ENCODE results near the gene PSAP.

PSAP gene

GRCh38 chr10:71844695-71845094 is 6.4 kb downstream of the PSAP start:
- Histone ChIP-seq H3K27me3 (ENCODE audit: control insufficient read depth, insufficient read depth, low read length, poor library complexity, severe bottlenecking) (no peaks in the 10 kb centered on the region), H3K36me3 (ENCODE audit: control insufficient read depth, insufficient read depth, low read length) (no peaks in the 10 kb centered on the region), H3K9me3 (ENCODE audit: control insufficient read depth, low read length) (no peaks in the 10 kb centered on the region), H3K27ac (ENCODE audit: insufficient read depth, low read depth, low read length, poor library complexity, severe bottlenecking) (no peak overlapping the region), H3K4me1 (ENCODE audit: control insufficient read depth, insufficient read depth, low read length) (peaks cover 51% of the 10 kb centered on the region), H3K4me3 (ENCODE audit: insufficient read depth, low read depth, low read length) (no peak overlapping the region)
- WGBS, 2 experiments: 97 to 100% methylated on average over 2 of the region's 2 CpGs

GRCh38 chr10:71844084-71844483 is 7.0 kb downstream of the PSAP start:
- no peak overlapping the region for H3K27ac ChIP-seq (ENCODE audit: insufficient read depth, low read depth, low read length, poor library complexity, severe bottlenecking)
- 95 to 96% methylated on average over 1 to 2 of the region's 2 CpGs for WGBS, 2 experiments
- no peaks in the 10 kb centered on the region for H3K9me3 ChIP-seq (ENCODE audit: control insufficient read depth, low read length)
- H3K4me1 ChIP-seq (ENCODE audit: control insufficient read depth, insufficient read depth, low read length): peaks cover 54% of the 10 kb centered on the region
- H3K36me3 ChIP-seq (ENCODE audit: control insufficient read depth, insufficient read depth, low read length): no peaks in the 10 kb centered on the region
- H3K27me3 ChIP-seq (ENCODE audit: control insufficient read depth, insufficient read depth, low read length, poor library complexity, severe bottlenecking): no peaks in the 10 kb centered on the region
- no peak overlapping the region for H3K4me3 ChIP-seq (ENCODE audit: insufficient read depth, low read depth, low read length)

GRCh38 chr10:71842856-71843686 is 8.0 kb downstream of the PSAP start:
- Histone ChIP-seq H3K9me3 (ENCODE audit: control insufficient read depth, low read length) (no peaks in the 10 kb centered on the region), H3K4me1 (ENCODE audit: control insufficient read depth, insufficient read depth, low read length) (peaks cover 54% of the 10 kb centered on the region), H3K4me3 (ENCODE audit: insufficient read depth, low read depth, low read length) (no peak overlapping the region), H3K27ac (ENCODE audit: insufficient read depth, low read depth, low read length, poor library complexity, severe bottlenecking) (no peak overlapping the region), H3K27me3 (ENCODE audit: control insufficient read depth, insufficient read depth, low read length, poor library complexity, severe bottlenecking) (no peaks in the 10 kb centered on the region), H3K36me3 (ENCODE audit: control insufficient read depth, insufficient read depth, low read length) (no peaks in the 10 kb centered on the region)
- 93% methylated on average over 14 of the region's 14 CpGs for WGBS, 2 experiments

- H3K4me1 ChIP-seq (ENCODE audit: control insufficient read depth, insufficient read depth, low read length): peaks cover 59% of the 10 kb centered on the region
- H3K9me3 ChIP-seq (ENCODE audit: control insufficient read depth, low read length): no peaks in the 10 kb centered on the region
- 100% methylated on average over 1 to 2 of the region's 2 CpGs for WGBS, 2 experiments
Measured at GRCh38 chr10:71842422-71842821, 8.6 kb downstream of the PSAP start.

GRCh38 chr10:71840958-71841335 is 10.1 kb downstream of the PSAP start:
- H3K9me3 ChIP-seq (ENCODE audit: control insufficient read depth, low read length): no peaks in the 10 kb centered on the region
- peaks cover 74% of the 10 kb centered on the region for H3K4me1 ChIP-seq (ENCODE audit: control insufficient read depth, insufficient read depth, low read length)
- H3K27ac ChIP-seq (ENCODE audit: insufficient read depth, low read depth, low read length, poor library complexity, severe bottlenecking): peak overlapping the region; percentile 91
- no peaks in the 10 kb centered on the region for H3K36me3 ChIP-seq (ENCODE audit: control insufficient read depth, insufficient read depth, low read length)
- H3K4me3 ChIP-seq (ENCODE audit: insufficient read depth, low read depth, low read length): peak overlapping the region; percentile 16
- no peaks in the 10 kb centered on the region for H3K27me3 ChIP-seq (ENCODE audit: control insufficient read depth, insufficient read depth, low read length, poor library complexity, severe bottlenecking)
- WGBS, 2 experiments: 74 to 76% methylated on average over 4 of the region's 4 CpGs

More at GRCh38 chr10:71842422-71842821, 8.6 kb downstream of the PSAP start:
- H3K27ac ChIP-seq (ENCODE audit: insufficient read depth, low read depth, low read length, poor library complexity, severe bottlenecking): no peak overlapping the region
- no peaks in the 10 kb centered on the region for H3K27me3 ChIP-seq (ENCODE audit: control insufficient read depth, insufficient read depth, low read length, poor library complexity, severe bottlenecking)
- no peaks in the 10 kb centered on the region for H3K36me3 ChIP-seq (ENCODE audit: control insufficient read depth, insufficient read depth, low read length)
- no peak overlapping the region for H3K4me3 ChIP-seq (ENCODE audit: insufficient read depth, low read depth, low read length)

- H3K4me3 ChIP-seq (ENCODE audit: insufficient read depth, low read depth, low read length): peak overlapping the region; percentile 16
- peaks cover 76% of the 10 kb centered on the region for H3K4me1 ChIP-seq (ENCODE audit: control insufficient read depth, insufficient read depth, low read length)
- no peaks in the 10 kb centered on the region for H3K27me3 ChIP-seq (ENCODE audit: control insufficient read depth, insufficient read depth, low read length, poor library complexity, severe bottlenecking)
- no peaks in the 10 kb centered on the region for H3K36me3 ChIP-seq (ENCODE audit: control insufficient read depth, insufficient read depth, low read length)
- no peaks in the 10 kb centered on the region for H3K9me3 ChIP-seq (ENCODE audit: control insufficient read depth, low read length)
- 22 to 28% methylated on average over 6 of the region's 6 CpGs for WGBS, 2 experiments
- peak overlapping the region; percentile 91 for H3K27ac ChIP-seq (ENCODE audit: insufficient read depth, low read depth, low read length, poor library complexity, severe bottlenecking)
Measured at GRCh38 chr10:71840177-71840957, 10.7 kb downstream of the PSAP start.

- WGBS, 2 experiments: 83 to 85% methylated on average over 14 of the region's 14 CpGs
- peaks cover 74% of the 10 kb centered on the region for H3K4me1 ChIP-seq (ENCODE audit: control insufficient read depth, insufficient read depth, low read length)
- H3K27me3 ChIP-seq (ENCODE audit: control insufficient read depth, insufficient read depth, low read length, poor library complexity, severe bottlenecking): no peaks in the 10 kb centered on the region
- no peaks in the 10 kb centered on the region for H3K9me3 ChIP-seq (ENCODE audit: control insufficient read depth, low read length)
- H3K4me3 ChIP-seq (ENCODE audit: insufficient read depth, low read depth, low read length): no peak overlapping the region
- no peaks in the 10 kb centered on the region for H3K36me3 ChIP-seq (ENCODE audit: control insufficient read depth, insufficient read depth, low read length)
- peak overlapping the region; percentile 91 for H3K27ac ChIP-seq (ENCODE audit: insufficient read depth, low read depth, low read length, poor library complexity, severe bottlenecking)
Measured at GRCh38 chr10:71838264-71839211, 12.5 kb downstream of the PSAP start.

GRCh38 chr10:71837098-71837827 is 13.8 kb downstream of the PSAP start:
- H3K27me3 ChIP-seq (ENCODE audit: control insufficient read depth, insufficient read depth, low read length, poor library complexity, severe bottlenecking): no peaks in the 10 kb centered on the region
- H3K4me1 ChIP-seq (ENCODE audit: control insufficient read depth, insufficient read depth, low read length): peaks cover 61% of the 10 kb centered on the region
- H3K27ac ChIP-seq (ENCODE audit: insufficient read depth, low read depth, low read length, poor library complexity, severe bottlenecking): no peak overlapping the region
- H3K9me3 ChIP-seq (ENCODE audit: control insufficient read depth, low read length): no peaks in the 10 kb centered on the region
- 83 to 84% methylated on average over 17 of the region's 17 CpGs for WGBS, 2 experiments
- H3K36me3 ChIP-seq (ENCODE audit: control insufficient read depth, insufficient read depth, low read length): no peaks in the 10 kb centered on the region
- H3K4me3 ChIP-seq (ENCODE audit: insufficient read depth, low read depth, low read length): no peak overlapping the region

GRCh38 chr10:71836596-71836974 is 14.5 kb downstream of the PSAP start:
- no peaks in the 10 kb centered on the region for H3K27me3 ChIP-seq (ENCODE audit: control insufficient read depth, insufficient read depth, low read length, poor library complexity, severe bottlenecking)
- 93% methylated on average over 4 of the region's 4 CpGs for WGBS, 2 experiments
- peaks cover 3% of the 10 kb centered on the region for H3K36me3 ChIP-seq (ENCODE audit: control insufficient read depth, insufficient read depth, low read length)
- H3K4me3 ChIP-seq (ENCODE audit: insufficient read depth, low read depth, low read length): no peak overlapping the region
- H3K4me1 ChIP-seq (ENCODE audit: control insufficient read depth, insufficient read depth, low read length): peaks cover 56% of the 10 kb centered on the region
- H3K27ac ChIP-seq (ENCODE audit: insufficient read depth, low read depth, low read length, poor library complexity, severe bottlenecking): peak overlapping the region; percentile 64
- H3K9me3 ChIP-seq (ENCODE audit: control insufficient read depth, low read length): no peaks in the 10 kb centered on the region

Measured in ectodermal cell (in vitro differentiated cells).